Kidney (tissue), 14 donors: ENCODE measurements around the gene EMILIN3. TPM values are rescaled to one million over a fixed set of nuclear protein-coding genes. Genes with fewer than 3 reads are reported as not detected.

ENCODE experiments used
- DNase-seq, 5 donors: peaks; one replicate each; pipeline ENCODE4 v3.0.0-alpha.2; 2013 to 2020
- FAIRE-seq: peaks from 2 replicates; lab custom pipeline; 2012; peaks lifted over from hg19 to GRCh38; lab: Jason Lieb, UNC
- H3K27ac ChIP-seq, 2 donors: one replicate each; pipeline ENCODE4 v1.7.0; 2013; ENCODE audit warnings: low read depth in 2 of 2, low read length in 2 of 2, inconsistent platforms in 1 of 2
- H3K27me3 ChIP-seq: one replicate; pipeline ENCODE4 v1.7.1; 2013; ENCODE audit warnings: low read length, inconsistent platforms; ENCODE audit not compliant: control insufficient read depth, insufficient read depth
- H3K36me3 ChIP-seq, 3 donors: one replicate each; pipeline versions ENCODE4 v1.7.0 to v1.7.1; 2013; ENCODE audit warnings: low read length in 3 of 3, control low read depth in 1 of 3, inconsistent platforms in 1 of 3; ENCODE audit not compliant: insufficient read depth in 3 of 3, control insufficient read depth in 2 of 3
- H3K4me1 ChIP-seq, 3 donors: one replicate each; pipeline versions ENCODE4 v1.7.0 to v1.7.1; 2013; ENCODE audit warnings: low read length in 3 of 3, inconsistent platforms in 1 of 3, low read depth in 1 of 3; ENCODE audit not compliant: control insufficient read depth in 2 of 3, insufficient read depth in 2 of 3
- H3K4me3 ChIP-seq, 3 donors: one replicate each; pipeline versions ENCODE4 v1.7.0 to v1.8.1; 2013; ENCODE audit warnings: low read length in 3 of 3, control low read depth in 1 of 3, inconsistent platforms in 1 of 3
- H3K9ac ChIP-seq, 3 donors: one replicate each; pipeline versions ENCODE4 v1.7.0 to v1.7.1; 2013; ENCODE audit warnings: low read length in 3 of 3, control low read depth in 1 of 3, inconsistent platforms in 1 of 3
- H3K9me3 ChIP-seq, 3 donors: one replicate each; pipeline versions ENCODE4 v1.7.0 to v1.7.1; 2013; ENCODE audit warnings: low read length in 3 of 3, control low read depth in 1 of 3, inconsistent platforms in 1 of 3; ENCODE audit not compliant: control insufficient read depth in 2 of 3, insufficient read depth in 1 of 3
- intact Hi-C: fragments of 100-400 bp; cut with DNase I; formaldehyde crosslinking; loops from one replicate; pipeline ENCODE4 v1.11.1; 2022
- polyA plus RNA-seq: library from polyadenylated mRNA; stranded (reverse); fragments of 350-450 nt; fragmentation: Illumina TruSeq; extraction: RNeasy Lipid Tissue Mini Kit (QIAGEN cat#74804); gene quantifications from one replicate; pipeline ENCODE4 v1.2.3, GENCODE V29; 2014; ENCODE audit warnings: low read depth, low replicate concordance; ENCODE audit not compliant: insufficient read depth
- total RNA-seq: library from RNA; stranded (reverse); fragmentation: NEBNext Ultra II Directional; extraction: Animal tissue kit (Norgen Biotek cat#: 25700); gene quantifications from one replicate; pipeline ENCODE4 v1.2.1, GENCODE V29; 2021
- TF ChIP-seq, protein P1 (sequence below): IDR thresholded peaks from 3 replicates; pipeline ENCODE4 v1.5.1; 2012; ENCODE audit warnings: mild to moderate bottlenecking, moderate library complexity, borderline replicate concordance; ENCODE audit not compliant: insufficient read depth; ENCODE audit errors: extremely low read depth
- donor health status: control.
- donor health status: control.
- donor health status: control.
- donor health status: control.
- donor health status: control.
- donor health status: DM: yes; HTN: yes; CAD: no.
- donor health status: Normal renal cell carcinoma (clear cell type).

The EMILIN3 gene
- total and polyA plus RNA-seq, 2 donors from 2014 or later: 0.32 to 0.50 TPM

DNA sequence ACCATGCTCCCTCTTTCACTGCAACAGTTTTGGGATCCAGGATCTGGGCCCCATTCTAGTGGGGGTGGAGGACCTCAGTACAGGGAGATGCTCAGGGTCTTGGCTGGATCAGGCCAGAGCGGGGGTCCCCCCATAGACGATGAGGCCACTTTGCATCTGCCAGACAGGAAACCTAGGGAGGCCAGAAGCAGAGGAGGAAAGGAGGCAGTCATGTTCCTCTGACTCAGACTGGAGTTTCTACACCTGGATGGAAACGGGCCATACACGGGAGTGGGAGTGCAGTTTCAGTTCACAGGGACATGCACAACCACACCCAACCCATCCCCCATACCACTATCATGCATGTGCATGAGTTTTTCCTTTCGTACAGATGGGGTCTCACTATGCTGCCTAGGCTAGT lies 3.6 kb upstream of the EMILIN3 start:
- TF ChIP-seq, protein P1, sequence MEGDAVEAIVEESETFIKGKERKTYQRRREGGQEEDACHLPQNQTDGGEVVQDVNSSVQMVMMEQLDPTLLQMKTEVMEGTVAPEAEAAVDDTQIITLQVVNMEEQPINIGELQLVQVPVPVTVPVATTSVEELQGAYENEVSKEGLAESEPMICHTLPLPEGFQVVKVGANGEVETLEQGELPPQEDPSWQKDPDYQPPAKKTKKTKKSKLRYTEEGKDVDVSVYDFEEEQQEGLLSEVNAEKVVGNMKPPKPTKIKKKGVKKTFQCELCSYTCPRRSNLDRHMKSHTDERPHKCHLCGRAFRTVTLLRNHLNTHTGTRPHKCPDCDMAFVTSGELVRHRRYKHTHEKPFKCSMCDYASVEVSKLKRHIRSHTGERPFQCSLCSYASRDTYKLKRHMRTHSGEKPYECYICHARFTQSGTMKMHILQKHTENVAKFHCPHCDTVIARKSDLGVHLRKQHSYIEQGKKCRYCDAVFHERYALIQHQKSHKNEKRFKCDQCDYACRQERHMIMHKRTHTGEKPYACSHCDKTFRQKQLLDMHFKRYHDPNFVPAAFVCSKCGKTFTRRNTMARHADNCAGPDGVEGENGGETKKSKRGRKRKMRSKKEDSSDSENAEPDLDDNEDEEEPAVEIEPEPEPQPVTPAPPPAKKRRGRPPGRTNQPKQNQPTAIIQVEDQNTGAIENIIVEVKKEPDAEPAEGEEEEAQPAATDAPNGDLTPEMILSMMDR: no peak
- Histone ChIP-seq H3K27me3 (no peaks in the 10 kb centered on the region), H3K9ac (no peak overlapping the region), H3K9me3 (no peaks in the 10 kb centered on the region), H3K4me3 (no peak overlapping the region), H3K27ac (no peak overlapping the region), H3K36me3 (no peaks in the 10 kb centered on the region), H3K4me1 (no peaks in the 10 kb centered on the region)
- FAIRE-seq (no peak), DNase-seq (no peak)
- intact Hi-C loops: no loop called here

DNA sequence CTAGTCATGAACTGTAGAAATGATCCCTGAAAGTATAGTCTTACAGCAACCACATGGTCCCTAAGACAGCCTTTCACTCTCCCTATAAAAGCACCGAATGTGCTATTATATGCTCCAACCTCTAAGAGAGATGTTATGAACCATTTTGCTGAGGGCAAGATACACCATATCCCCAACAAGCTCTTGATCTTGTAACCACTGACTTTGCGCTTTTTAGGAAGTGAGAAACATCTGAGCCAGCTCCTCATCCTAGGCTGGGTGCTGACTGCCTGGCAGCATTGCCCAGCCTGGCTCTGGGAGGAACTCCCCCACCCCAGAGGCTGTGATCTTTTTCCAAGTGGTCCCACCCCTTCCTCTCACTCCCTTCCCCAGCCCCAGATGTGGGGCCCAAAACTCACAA lies 3.1 kb upstream of the EMILIN3 start:
- H3K36me3 ChIP-seq: no peaks in the 10 kb centered on the region
- H3K27ac ChIP-seq: no peak overlapping the region
- no peak overlapping the region for H3K9ac ChIP-seq
- no peaks in the 10 kb centered on the region for H3K27me3 ChIP-seq
- TF ChIP-seq, protein P1: no peak
- intact Hi-C loops: no loop called here
- DNase-seq (no peak), FAIRE-seq (no peak)
- H3K4me3 ChIP-seq: no peak overlapping the region
- H3K9me3 ChIP-seq: no peaks in the 10 kb centered on the region
- H3K4me1 ChIP-seq: no peaks in the 10 kb centered on the region

GRCh38 chr20:41367956-41368355 lies 1.3 kb upstream of the EMILIN3 start:
- DNase-seq (no peak), FAIRE-seq (no peak)
- Histone ChIP-seq H3K4me3 (no peak overlapping the region), H3K9ac (no peak overlapping the region), H3K36me3 (no peaks in the 10 kb centered on the region), H3K4me1 (no peaks in the 10 kb centered on the region), H3K9me3 (no peaks in the 10 kb centered on the region), H3K27ac (no peak overlapping the region), H3K27me3 (no peaks in the 10 kb centered on the region)
- TF ChIP-seq, protein P1: no peak
- intact Hi-C loops: no loop called here

GRCh38 chr20:41367393-41367695 lies 726 bp upstream of the EMILIN3 start:
- no peak for FAIRE-seq
- no peak for DNase-seq
- Histone ChIP-seq H3K27ac (no peak overlapping the region), H3K36me3 (no peaks in the 10 kb centered on the region), H3K27me3 (no peaks in the 10 kb centered on the region), H3K9me3 (no peaks in the 10 kb centered on the region), H3K4me1 (no peaks in the 10 kb centered on the region), H3K9ac (no peak overlapping the region), H3K4me3 (no peak overlapping the region)
- TF ChIP-seq, protein P1: no peak
- intact Hi-C loops: no loop called here
